ENCODE measurements around the gene AASDHPPT.

DNA sequence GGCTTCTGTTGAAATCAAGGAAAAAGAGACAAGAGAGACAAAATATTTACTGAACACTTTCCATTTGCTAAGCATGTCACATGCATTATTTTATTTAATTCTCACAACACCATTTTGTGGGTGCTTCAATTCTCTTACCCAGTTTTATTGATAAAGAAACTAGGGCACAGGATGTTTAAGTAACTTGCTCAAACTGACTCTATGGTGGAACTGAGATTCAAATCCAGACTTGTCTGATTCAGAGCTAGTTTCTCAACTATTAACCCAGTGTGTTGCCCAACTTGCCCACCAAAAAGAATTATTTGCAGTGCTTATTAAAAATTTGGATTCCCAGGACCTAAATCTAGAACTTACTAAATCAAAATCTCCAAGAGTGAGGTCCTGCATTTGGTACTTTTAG is 33.9 kb upstream of the AASDHPPT start:
- TF ChIP-seq, protein P1, sequence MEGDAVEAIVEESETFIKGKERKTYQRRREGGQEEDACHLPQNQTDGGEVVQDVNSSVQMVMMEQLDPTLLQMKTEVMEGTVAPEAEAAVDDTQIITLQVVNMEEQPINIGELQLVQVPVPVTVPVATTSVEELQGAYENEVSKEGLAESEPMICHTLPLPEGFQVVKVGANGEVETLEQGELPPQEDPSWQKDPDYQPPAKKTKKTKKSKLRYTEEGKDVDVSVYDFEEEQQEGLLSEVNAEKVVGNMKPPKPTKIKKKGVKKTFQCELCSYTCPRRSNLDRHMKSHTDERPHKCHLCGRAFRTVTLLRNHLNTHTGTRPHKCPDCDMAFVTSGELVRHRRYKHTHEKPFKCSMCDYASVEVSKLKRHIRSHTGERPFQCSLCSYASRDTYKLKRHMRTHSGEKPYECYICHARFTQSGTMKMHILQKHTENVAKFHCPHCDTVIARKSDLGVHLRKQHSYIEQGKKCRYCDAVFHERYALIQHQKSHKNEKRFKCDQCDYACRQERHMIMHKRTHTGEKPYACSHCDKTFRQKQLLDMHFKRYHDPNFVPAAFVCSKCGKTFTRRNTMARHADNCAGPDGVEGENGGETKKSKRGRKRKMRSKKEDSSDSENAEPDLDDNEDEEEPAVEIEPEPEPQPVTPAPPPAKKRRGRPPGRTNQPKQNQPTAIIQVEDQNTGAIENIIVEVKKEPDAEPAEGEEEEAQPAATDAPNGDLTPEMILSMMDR (IDR thresholded peaks at IDR 0.05), result no peak
- TF ChIP-seq POLR2AphosphoS5 (IDR thresholded peaks at IDR 0.05; ENCODE audit: low read depth, low read length), result no peak
- no peak for TF ChIP-seq SIN3A (IDR thresholded peaks at IDR 0.05; ENCODE audit: borderline replicate concordance, insufficient read depth, low read depth, low read length)
- TF ChIP-seq, protein P2, sequence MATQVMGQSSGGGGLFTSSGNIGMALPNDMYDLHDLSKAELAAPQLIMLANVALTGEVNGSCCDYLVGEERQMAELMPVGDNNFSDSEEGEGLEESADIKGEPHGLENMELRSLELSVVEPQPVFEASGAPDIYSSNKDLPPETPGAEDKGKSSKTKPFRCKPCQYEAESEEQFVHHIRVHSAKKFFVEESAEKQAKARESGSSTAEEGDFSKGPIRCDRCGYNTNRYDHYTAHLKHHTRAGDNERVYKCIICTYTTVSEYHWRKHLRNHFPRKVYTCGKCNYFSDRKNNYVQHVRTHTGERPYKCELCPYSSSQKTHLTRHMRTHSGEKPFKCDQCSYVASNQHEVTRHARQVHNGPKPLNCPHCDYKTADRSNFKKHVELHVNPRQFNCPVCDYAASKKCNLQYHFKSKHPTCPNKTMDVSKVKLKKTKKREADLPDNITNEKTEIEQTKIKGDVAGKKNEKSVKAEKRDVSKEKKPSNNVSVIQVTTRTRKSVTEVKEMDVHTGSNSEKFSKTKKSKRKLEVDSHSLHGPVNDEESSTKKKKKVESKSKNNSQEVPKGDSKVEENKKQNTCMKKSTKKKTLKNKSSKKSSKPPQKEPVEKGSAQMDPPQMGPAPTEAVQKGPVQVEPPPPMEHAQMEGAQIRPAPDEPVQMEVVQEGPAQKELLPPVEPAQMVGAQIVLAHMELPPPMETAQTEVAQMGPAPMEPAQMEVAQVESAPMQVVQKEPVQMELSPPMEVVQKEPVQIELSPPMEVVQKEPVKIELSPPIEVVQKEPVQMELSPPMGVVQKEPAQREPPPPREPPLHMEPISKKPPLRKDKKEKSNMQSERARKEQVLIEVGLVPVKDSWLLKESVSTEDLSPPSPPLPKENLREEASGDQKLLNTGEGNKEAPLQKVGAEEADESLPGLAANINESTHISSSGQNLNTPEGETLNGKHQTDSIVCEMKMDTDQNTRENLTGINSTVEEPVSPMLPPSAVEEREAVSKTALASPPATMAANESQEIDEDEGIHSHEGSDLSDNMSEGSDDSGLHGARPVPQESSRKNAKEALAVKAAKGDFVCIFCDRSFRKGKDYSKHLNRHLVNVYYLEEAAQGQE (IDR thresholded peaks at IDR 0.05; ENCODE audit: insufficient read depth in 1 of 2, low read depth in 2 of 2, low read length in 1 of 2), result no peak
- TF ChIP-seq TCF7L2 (IDR thresholded peaks at IDR 0.05; ENCODE audit: low read depth, low read length), result no peak

Data from Panc1 (cell line).